Ovary (tissue), 9 donors: Measurements from ENCODE around the gene PLCB4. TPM values are rescaled to one million over a fixed set of nuclear protein-coding genes. Genes with fewer than 3 reads are reported as not detected.

Source experiments
- DNase-seq, 5 donors: peaks; one replicate each; pipeline ENCODE4 v3.0.0-alpha.2; 2019 to 2020
- H3K27ac ChIP-seq, 2 donors: fragments of 200-600 bp; one replicate each; pipeline versions ENCODE4 v1.5.1 to v1.8.0; 2019 to 2022
- H3K27me3 ChIP-seq: fragments of 200-600 bp; one replicate; pipeline ENCODE4 v1.8.0; 2022
- H3K36me3 ChIP-seq: fragments of 200-600 bp; sonication (generic); one replicate; pipeline ENCODE4 v1.5.1; 2019
- H3K4me1 ChIP-seq: one replicate; pipeline ENCODE4 v1.8.1; 2013; ENCODE audit warnings: mild to moderate bottlenecking, moderate library complexity; ENCODE audit not compliant: insufficient read depth
- H3K4me3 ChIP-seq: fragments of 200-600 bp; sonication (generic); one replicate; pipeline ENCODE4 v1.5.1; 2017
- H3K9me3 ChIP-seq, 2 donors: fragments of 200-600 bp in 1 of 2; sonication (generic) in 1 of 2; one replicate each; pipeline versions ENCODE4 v1.5.1 to v1.8.1; 2013 to 2019; ENCODE audit warnings: mild to moderate bottlenecking in 1 of 2, moderate library complexity in 1 of 2
- CTCF ChIP-seq, 3 donors: fragments of 450-650 bp in 2 of 3; fragments of 200-600 bp in 1 of 3; IDR thresholded peaks; one replicate each; pipeline versions ENCODE4 v1.5.1 to v1.8.0; 2016 to 2022; ENCODE audit warnings: antibody characterized with exemption in 3 of 3, mild to moderate bottlenecking in 1 of 3
- EP300 ChIP-seq: sonication (generic); formaldehyde crosslinking; IDR thresholded peaks from one replicate; pipeline ENCODE4 v1.6.1; 2017; ENCODE audit warnings: antibody characterized with exemption
- POLR2A ChIP-seq: fragments of 450-650 bp; IDR thresholded peaks from one replicate; pipeline ENCODE4 v1.6.1; 2017; ENCODE audit warnings: antibody characterized with exemption, mild to moderate bottlenecking, moderate library complexity
- WGBS, 3 donors: extraction: QIAGEN DNeasy Blood & Tissue Kit in 1 of 3; methylation state at CpG; one replicate each; pipeline versions ENCODE4 v1.1.5 to v1.1.7; 2013 to 2017; 5-methylcytosine and 5-hydroxymethylcytosine counted together
- intact Hi-C, 4 donors: fragments of 100-400 bp; cut with DNase I; formaldehyde crosslinking; loops; one replicate each; pipeline versions ENCODE4 v1.11.0 to v1.15.1; 2022 to 2023
- polyA plus RNA-seq, 2 donors: library from polyadenylated mRNA; stranded (reverse); fragments of 200-250 nt in 1 of 2; fragments of 350-450 nt in 1 of 2; fragmentation: Illumina TruSeq in 1 of 2; extraction: RNeasy Lipid Tissue Mini Kit (QIAGEN cat#74804) in 1 of 2; gene quantifications; one replicate each; pipeline ENCODE4 v1.2.3, GENCODE V29; 2013 to 2014
- total RNA-seq, 7 donors: library from RNA; depleted of rRNA in 2 of 7; stranded (reverse); fragments of >200 nt in 2 of 7; fragmentation: NEBNext Ultra II Directional in 3 of 7; extraction: Animal tissue kit (Norgen Biotek cat#: 25700) in 3 of 7; gene quantifications; one replicate each; pipeline versions ENCODE4 v1.1.0 to v1.2.4, GENCODE V29; 2016 to 2023
- donor health status: DM: no; HTN: no; CAD: no; lungs with moderate emphysema.
- donor health status: DM: no; HTN: no; CAD: no.
- donor health status: Bipolar disorder and iron deficiency.
- donor health status: DM: yes; HTN: yes; CAD: no.
- donor health status: DM: no; HTN: no; CAD: no.
- donor health status: DM: yes; HTN: yes; CAD: no.

PLCB4 gene
- total and polyA plus RNA-seq, 9 donors = 2.8 to 11.8 (median 5.6) TPM

GRCh38 chr20:9458138-9458796 is 389.4 kb downstream of the PLCB4 start:
- Histone ChIP-seq H3K4me1 (peaks cover 1% of the 10 kb centered on the region), H3K9me3 (no peaks in the 10 kb centered on the region), H3K4me3 (no peak overlapping the region), H3K27me3 (no peaks in the 10 kb centered on the region), H3K27ac (no peak overlapping the region), H3K36me3 (no peaks in the 10 kb centered on the region)
- WGBS, 3 donors = 23 to 53% (median 23%) methylated on average over 1 of the region's 1 CpG
- intact Hi-C loops = no loop called here
- TF ChIP-seq POLR2A (no peak), EP300 (no peak), CTCF (IDR thresholded peaks at IDR 0.05) (no peak)
- no peak for DNase-seq

DNA sequence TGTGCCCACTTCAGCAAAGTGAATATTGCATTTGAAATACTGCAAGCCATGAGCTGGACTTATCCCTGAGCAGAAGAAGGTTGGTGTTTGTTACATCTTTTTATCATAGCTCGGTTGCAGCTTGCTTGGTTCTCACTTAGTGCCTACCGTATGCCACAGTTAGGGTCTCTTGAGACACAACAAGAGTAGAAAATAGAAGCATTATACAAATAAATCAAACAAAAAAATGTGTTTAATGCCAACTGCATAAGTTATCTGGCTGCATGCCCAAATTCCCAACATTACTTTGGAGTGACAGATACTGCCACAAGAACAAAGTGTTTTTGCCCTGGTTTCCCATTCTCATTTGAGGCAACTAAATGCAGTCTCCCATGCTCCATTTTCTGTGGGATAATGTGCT is 391.6 kb downstream of the PLCB4 start:
- Histone ChIP-seq H3K36me3 (no peaks in the 10 kb centered on the region), H3K4me3 (no peak overlapping the region), H3K4me1 (peaks cover 1% of the 10 kb centered on the region), H3K27ac (no peak overlapping the region), H3K27me3 (no peaks in the 10 kb centered on the region), H3K9me3 (no peaks in the 10 kb centered on the region)
- intact Hi-C loops = no loop called here
- no peak for DNase-seq
- TF ChIP-seq CTCF (IDR thresholded peaks at IDR 0.05) (no peak), POLR2A (no peak), EP300 (no peak)
- 58 to 64% (median 61%) methylated on average over 2 of the region's 2 CpGs for WGBS, 3 donors

DNA sequence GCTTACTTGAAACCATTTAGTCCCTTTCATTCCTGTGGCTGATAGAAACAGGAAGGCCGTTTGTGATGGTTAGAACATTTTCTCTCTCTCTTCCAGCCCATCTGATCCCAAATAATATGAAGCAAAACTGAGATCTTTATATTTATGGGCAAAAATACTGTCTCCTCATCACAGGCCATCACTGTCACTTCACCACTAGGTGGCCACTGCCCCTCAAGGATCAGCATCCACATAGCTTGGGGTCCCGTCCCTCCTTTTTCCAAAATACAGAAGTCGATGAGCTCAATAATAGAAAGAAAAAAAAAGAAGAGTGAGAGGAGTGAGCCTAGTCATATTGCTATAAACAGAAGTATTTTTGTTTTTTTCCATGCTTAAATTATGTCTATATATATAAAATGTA is 399.1 kb downstream of the PLCB4 start:
- 16 to 29% (median 21%) methylated on average over 3 of the region's 3 CpGs for WGBS, 3 donors
- no peaks in the 10 kb centered on the region for H3K27me3 ChIP-seq
- no peak for TF ChIP-seq POLR2A
- TF ChIP-seq CTCF (IDR thresholded peaks at IDR 0.05) = no peak
- no peak for TF ChIP-seq EP300
- H3K36me3 ChIP-seq = no peaks in the 10 kb centered on the region
- intact Hi-C loops = no loop called here
- no peaks in the 10 kb centered on the region for H3K9me3 ChIP-seq
- no peak overlapping the region for H3K27ac ChIP-seq
- H3K4me3 ChIP-seq = no peak overlapping the region
- no peaks in the 10 kb centered on the region for H3K4me1 ChIP-seq
- DNase-seq = no peak

- no peaks in the 10 kb centered on the region for H3K27me3 ChIP-seq
- no peak for DNase-seq
- intact Hi-C loops = no loop called here
- WGBS, 3 donors = 25 to 42% (median 32%) methylated on average over 2 of the region's 2 CpGs
- H3K4me3 ChIP-seq = no peak overlapping the region
- H3K9me3 ChIP-seq = no peaks in the 10 kb centered on the region
- no peaks in the 10 kb centered on the region for H3K36me3 ChIP-seq
- H3K4me1 ChIP-seq = no peaks in the 10 kb centered on the region
- no peak overlapping the region for H3K27ac ChIP-seq
- TF ChIP-seq EP300 (no peak), CTCF (IDR thresholded peaks at IDR 0.05) (no peak), POLR2A (no peak)
These were observed 406.0 kb downstream of the PLCB4 start for GRCh38 chr20:9474835-9475415.
